ENCODE results near the gene ZNF552. TPM values are rescaled to one million over a fixed set of nuclear protein-coding genes. Genes with fewer than 3 reads are reported as not detected.

The ZNF552 gene
- total and polyA plus RNA-seq, 2 of the 13 experiments (the other 11 are each of a cell fraction or from before 2014, with no cell fraction given), result 8.1 to 16.6 TPM

DNA sequence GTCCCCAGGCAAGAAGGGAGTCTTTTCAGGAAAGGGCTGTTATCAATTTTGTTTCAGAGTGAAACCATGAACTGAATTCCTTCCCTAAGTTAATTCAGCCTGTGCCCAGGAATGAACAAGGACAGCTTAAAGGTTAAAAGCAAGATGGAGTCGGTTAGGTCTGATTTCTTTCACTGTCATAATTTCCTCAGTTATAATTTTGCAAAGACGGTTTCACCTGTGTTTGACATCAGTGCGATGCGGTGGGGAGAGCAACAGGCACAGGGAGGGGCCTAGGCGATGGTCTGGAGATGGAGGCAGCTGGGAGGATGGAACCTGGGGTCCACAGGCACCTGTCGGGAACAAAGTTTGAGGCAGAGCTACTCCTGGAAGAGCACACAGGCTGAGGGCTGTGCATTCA, 5.9 kb upstream of the ZNF552 start:
- ChIA-PET POLR2A (interaction anchor here (1.1 to 1.9 kb wide), 4 partner anchors 9 to 55 kb away, joined by 4 to 6 read pairs (median 5); partner anchors contain the start of gene ZNF587B), CTCF (ENCODE audit: low intra/inter-chr PET ratio, low total read pairs) (no interaction called here)
- Histone ChIP-seq H3K36me3 (replicated peaks in 1 of 2; ENCODE audit: control insufficient read depth in 1 of 2, insufficient read depth in 2 of 2, low read length in 2 of 2) (peaks cover 0 to 9% of the 10 kb centered on the region in 2 experiments; a peak in 1 of 5 replicates), H2AFZ (ENCODE audit: low read length) (no peak overlapping the region), H3K4me2 (ENCODE audit: low read depth, low read length) (peak overlapping the region; percentile 97), H3K4me1 (ENCODE audit: insufficient read depth, low read length) (peaks cover 59% of the 10 kb centered on the region), H3K27me3 (ENCODE audit: control insufficient read depth in 1 of 2, insufficient read depth in 2 of 2, low read length in 2 of 2) (no peaks in the 10 kb centered on the region; a peak in 1 of 5 replicates), H3K4me3 (replicated peaks in 1 of 3; ENCODE audit: insufficient read depth in 1 of 3, low read depth in 2 of 3, low read length in 3 of 3) (peak overlapping the region; percentile 86 to 96 (median 88)), H3K79me2 (ENCODE audit: insufficient read depth, low read length) (peaks cover 56% of the 10 kb centered on the region), H3K9ac (ENCODE audit: insufficient read depth, low read depth, low read length) (peak overlapping the region; percentile 98), H3K9me3 (ENCODE audit: low read length) (no peaks in the 10 kb centered on the region), H4K20me1 (ENCODE audit: insufficient read depth, low read length) (peaks cover 16% of the 10 kb centered on the region; the same call in 1 of the 2 replicates), H3K27ac (ENCODE audit: extremely low read length, insufficient read depth, low read length) (peak overlapping the region; percentile 90)
- DNase-seq (ENCODE audit: low spot score), result no peak
- no peak for ATAC-seq
- in situ Hi-C loops (cut with HindIII; ENCODE audit: extremely low pct_ligation_motif_present, low pct_unique_long_range_greater_than_20kb), result no loop called here
- FAIRE-seq, result no peak
- intact Hi-C loops (cut with micrococcal nuclease; ENCODE audit: unreplicated experiment), result loop anchor here (10.0 kb wide), 1 partner anchor 334 kb away; the partner anchor contains the start of gene ZNF329
- TF ChIP-seq, protein P1, sequence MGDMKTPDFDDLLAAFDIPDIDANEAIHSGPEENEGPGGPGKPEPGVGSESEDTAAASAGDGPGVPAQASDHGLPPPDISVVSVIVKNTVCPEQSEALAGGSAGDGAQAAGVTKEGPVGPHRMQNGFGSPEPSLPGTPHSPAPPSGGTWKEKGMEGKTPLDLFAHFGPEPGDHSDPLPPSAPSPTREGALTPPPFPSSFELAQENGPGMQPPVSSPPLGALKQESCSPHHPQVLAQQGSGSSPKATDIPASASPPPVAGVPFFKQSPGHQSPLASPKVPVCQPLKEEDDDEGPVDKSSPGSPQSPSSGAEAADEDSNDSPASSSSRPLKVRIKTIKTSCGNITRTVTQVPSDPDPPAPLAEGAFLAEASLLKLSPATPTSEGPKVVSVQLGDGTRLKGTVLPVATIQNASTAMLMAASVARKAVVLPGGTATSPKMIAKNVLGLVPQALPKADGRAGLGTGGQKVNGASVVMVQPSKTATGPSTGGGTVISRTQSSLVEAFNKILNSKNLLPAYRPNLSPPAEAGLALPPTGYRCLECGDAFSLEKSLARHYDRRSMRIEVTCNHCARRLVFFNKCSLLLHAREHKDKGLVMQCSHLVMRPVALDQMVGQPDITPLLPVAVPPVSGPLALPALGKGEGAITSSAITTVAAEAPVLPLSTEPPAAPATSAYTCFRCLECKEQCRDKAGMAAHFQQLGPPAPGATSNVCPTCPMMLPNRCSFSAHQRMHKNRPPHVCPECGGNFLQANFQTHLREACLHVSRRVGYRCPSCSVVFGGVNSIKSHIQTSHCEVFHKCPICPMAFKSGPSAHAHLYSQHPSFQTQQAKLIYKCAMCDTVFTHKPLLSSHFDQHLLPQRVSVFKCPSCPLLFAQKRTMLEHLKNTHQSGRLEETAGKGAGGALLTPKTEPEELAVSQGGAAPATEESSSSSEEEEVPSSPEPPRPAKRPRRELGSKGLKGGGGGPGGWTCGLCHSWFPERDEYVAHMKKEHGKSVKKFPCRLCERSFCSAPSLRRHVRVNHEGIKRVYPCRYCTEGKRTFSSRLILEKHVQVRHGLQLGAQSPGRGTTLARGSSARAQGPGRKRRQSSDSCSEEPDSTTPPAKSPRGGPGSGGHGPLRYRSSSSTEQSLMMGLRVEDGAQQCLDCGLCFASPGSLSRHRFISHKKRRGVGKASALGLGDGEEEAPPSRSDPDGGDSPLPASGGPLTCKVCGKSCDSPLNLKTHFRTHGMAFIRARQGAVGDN (CRISPR knock-in tag; IDR thresholded peaks at IDR 0.05), result peak; percentile 29
- TF ChIP-seq GABPB1 (CRISPR knock-in tag; IDR thresholded peaks at IDR 0.05), result no peak
- no TSS peak for BruUV-seq (replicated peaks)
- WGBS (ENCODE audit: low lambda C conversion rate), result 21% methylated on average over 6 of the region's 6 CpGs
